Measurements from ENCODE around the gene UPF3A.

The UPF3A gene

DNA sequence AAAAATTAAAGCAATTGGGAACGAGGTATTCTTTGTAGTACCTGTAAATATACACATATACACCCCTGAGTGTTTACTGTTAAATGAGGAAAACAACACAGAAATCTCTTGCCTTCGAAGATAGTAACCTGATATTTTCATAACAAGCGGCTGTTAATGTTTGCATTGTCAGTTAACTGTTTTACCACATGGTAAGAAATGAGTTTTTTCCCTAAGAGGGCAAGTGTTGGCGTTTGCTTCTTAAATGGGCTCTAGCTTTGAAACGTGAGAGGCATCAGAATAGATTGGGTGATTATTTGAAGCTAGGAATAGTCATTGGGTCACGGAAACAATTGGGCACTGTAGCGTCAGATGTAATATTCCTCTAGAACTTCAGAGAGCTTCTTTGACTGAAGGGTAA lies 22.0 kb upstream of the UPF3A start:
- Histone ChIP-seq H3K27ac (ENCODE audit: low read depth, low read length, poor library complexity, severe bottlenecking) (peak overlapping the region; percentile 4), H3K36me3 (ENCODE audit: insufficient read depth, low read length) (peaks cover 100% of the 10 kb centered on the region), H3K4me1 (ENCODE audit: insufficient read depth, low read length, severe bottlenecking) (no peaks in the 10 kb centered on the region), H3K4me2 (ENCODE audit: low read length) (no peak overlapping the region), H3K4me3 (ENCODE audit: low read depth, low read length, poor library complexity, severe bottlenecking) (no peak overlapping the region), H3K27me3 (ENCODE audit: insufficient read depth, low read length) (no peaks in the 10 kb centered on the region), H3K9ac (ENCODE audit: low read length) (no peak overlapping the region), H3K9me3 (ENCODE audit: low read length) (no peaks in the 10 kb centered on the region), H3K79me2 (ENCODE audit: insufficient read depth, low read length) (no peaks in the 10 kb centered on the region), H2AFZ (ENCODE audit: low read length) (no peak overlapping the region), H4K20me1 (ENCODE audit: insufficient read depth, low read length) (no peaks in the 10 kb centered on the region), H3F3A (ENCODE audit: insufficient read depth, low read length) (no peaks in the 10 kb centered on the region), H3K9me2 (ENCODE audit: low read depth, low read length) (no peaks in the 10 kb centered on the region)
- TF ChIP-seq, protein P1, sequence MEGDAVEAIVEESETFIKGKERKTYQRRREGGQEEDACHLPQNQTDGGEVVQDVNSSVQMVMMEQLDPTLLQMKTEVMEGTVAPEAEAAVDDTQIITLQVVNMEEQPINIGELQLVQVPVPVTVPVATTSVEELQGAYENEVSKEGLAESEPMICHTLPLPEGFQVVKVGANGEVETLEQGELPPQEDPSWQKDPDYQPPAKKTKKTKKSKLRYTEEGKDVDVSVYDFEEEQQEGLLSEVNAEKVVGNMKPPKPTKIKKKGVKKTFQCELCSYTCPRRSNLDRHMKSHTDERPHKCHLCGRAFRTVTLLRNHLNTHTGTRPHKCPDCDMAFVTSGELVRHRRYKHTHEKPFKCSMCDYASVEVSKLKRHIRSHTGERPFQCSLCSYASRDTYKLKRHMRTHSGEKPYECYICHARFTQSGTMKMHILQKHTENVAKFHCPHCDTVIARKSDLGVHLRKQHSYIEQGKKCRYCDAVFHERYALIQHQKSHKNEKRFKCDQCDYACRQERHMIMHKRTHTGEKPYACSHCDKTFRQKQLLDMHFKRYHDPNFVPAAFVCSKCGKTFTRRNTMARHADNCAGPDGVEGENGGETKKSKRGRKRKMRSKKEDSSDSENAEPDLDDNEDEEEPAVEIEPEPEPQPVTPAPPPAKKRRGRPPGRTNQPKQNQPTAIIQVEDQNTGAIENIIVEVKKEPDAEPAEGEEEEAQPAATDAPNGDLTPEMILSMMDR (IDR thresholded peaks at IDR 0.05; ENCODE audit: low read length) = no peak
- no peak for TF ChIP-seq EZH2 (IDR thresholded peaks at IDR 0.05; ENCODE audit: borderline replicate concordance, low read length)

DNA sequence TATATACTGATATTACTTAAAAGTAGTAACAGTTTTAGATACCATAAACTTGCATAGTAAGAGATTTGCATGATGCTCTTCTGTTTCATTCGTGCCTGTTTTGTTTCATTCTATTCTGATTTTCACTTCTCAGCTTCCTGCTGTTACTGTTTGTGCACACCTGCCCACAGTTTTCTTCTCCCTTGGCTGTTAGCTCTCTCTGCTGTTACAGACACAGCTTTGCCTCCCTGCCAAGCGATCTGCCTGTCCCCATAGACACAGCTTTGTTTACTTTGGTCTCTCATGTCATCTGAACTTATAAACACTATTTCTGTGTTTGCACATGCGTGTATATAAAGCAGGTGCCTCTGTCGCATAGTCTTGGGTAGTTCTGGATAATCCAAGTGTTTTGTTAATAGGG lies 21.4 kb upstream of the UPF3A start:
- no peak overlapping the region for H3K9ac ChIP-seq (ENCODE audit: low read length)
- H3K36me3 ChIP-seq (ENCODE audit: insufficient read depth, low read length) = peaks cover 100% of the 10 kb centered on the region
- no peak overlapping the region for H3K4me2 ChIP-seq (ENCODE audit: low read length)
- H3K9me3 ChIP-seq (ENCODE audit: low read length) = no peaks in the 10 kb centered on the region
- H3K9me2 ChIP-seq (ENCODE audit: low read depth, low read length) = no peaks in the 10 kb centered on the region
- H3K27ac ChIP-seq (ENCODE audit: low read depth, low read length, poor library complexity, severe bottlenecking) = peak overlapping the region; percentile 4
- H3K4me3 ChIP-seq (ENCODE audit: low read depth, low read length, poor library complexity, severe bottlenecking) = no peak overlapping the region
- TF ChIP-seq, protein P1 (IDR thresholded peaks at IDR 0.05; ENCODE audit: low read length) = no peak
- no peak for TF ChIP-seq EZH2 (IDR thresholded peaks at IDR 0.05; ENCODE audit: borderline replicate concordance, low read length)
- H3F3A ChIP-seq (ENCODE audit: insufficient read depth, low read length) = no peaks in the 10 kb centered on the region
- H3K4me1 ChIP-seq (ENCODE audit: insufficient read depth, low read length, severe bottlenecking) = no peaks in the 10 kb centered on the region
- H3K79me2 ChIP-seq (ENCODE audit: insufficient read depth, low read length) = no peaks in the 10 kb centered on the region
- H3K27me3 ChIP-seq (ENCODE audit: insufficient read depth, low read length) = no peaks in the 10 kb centered on the region
- H4K20me1 ChIP-seq (ENCODE audit: insufficient read depth, low read length) = no peaks in the 10 kb centered on the region
- no peak overlapping the region for H2AFZ ChIP-seq (ENCODE audit: low read length)

DNA sequence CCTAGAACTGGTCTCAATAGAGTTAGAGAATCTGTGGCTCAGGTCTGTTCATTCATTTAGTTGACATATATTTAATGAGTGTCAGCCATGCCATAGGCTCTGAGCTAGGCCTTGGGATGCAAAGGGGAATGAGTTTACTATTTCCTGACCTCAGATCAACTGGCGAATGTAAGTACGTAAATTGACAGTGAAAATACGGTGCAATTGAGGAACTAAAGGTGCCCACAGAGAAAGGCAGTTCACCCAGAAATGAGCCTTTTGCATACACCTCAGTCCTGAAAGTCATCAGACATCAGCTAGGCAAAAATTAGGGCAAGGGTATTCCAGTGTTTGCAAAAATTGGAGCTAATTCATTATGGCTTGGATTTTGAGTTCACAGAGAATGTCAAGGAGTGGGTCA lies 20.6 kb upstream of the UPF3A start:
- Histone ChIP-seq H3K9me2 (ENCODE audit: low read depth, low read length) (no peaks in the 10 kb centered on the region), H3K27me3 (ENCODE audit: insufficient read depth, low read length) (no peaks in the 10 kb centered on the region), H2AFZ (ENCODE audit: low read length) (no peak overlapping the region), H4K20me1 (ENCODE audit: insufficient read depth, low read length) (no peaks in the 10 kb centered on the region), H3K4me2 (ENCODE audit: low read length) (no peak overlapping the region), H3K36me3 (ENCODE audit: insufficient read depth, low read length) (peaks cover 100% of the 10 kb centered on the region), H3K9me3 (ENCODE audit: low read length) (no peaks in the 10 kb centered on the region), H3K4me3 (ENCODE audit: low read depth, low read length, poor library complexity, severe bottlenecking) (no peak overlapping the region), H3F3A (ENCODE audit: insufficient read depth, low read length) (no peaks in the 10 kb centered on the region), H3K27ac (ENCODE audit: low read depth, low read length, poor library complexity, severe bottlenecking) (no peak overlapping the region), H3K4me1 (ENCODE audit: insufficient read depth, low read length, severe bottlenecking) (no peaks in the 10 kb centered on the region), H3K9ac (ENCODE audit: low read length) (no peak overlapping the region), H3K79me2 (ENCODE audit: insufficient read depth, low read length) (no peaks in the 10 kb centered on the region)
- no peak for TF ChIP-seq EZH2 (IDR thresholded peaks at IDR 0.05; ENCODE audit: borderline replicate concordance, low read length)
- TF ChIP-seq, protein P1 (IDR thresholded peaks at IDR 0.05; ENCODE audit: low read length) = no peak

Data from OCI-LY1 (cell line).